Endothelial cell of hepatic sinusoid (primary cell): ENCODE results near the gene MATN3.

Experiments
- in situ Hi-C: cut with HindIII; loops from 2 replicates; pipeline ENCODE4 v1.10.0; 2017; ENCODE audit warnings: low sequenced_read_pairs

Gene MATN3

DNA sequence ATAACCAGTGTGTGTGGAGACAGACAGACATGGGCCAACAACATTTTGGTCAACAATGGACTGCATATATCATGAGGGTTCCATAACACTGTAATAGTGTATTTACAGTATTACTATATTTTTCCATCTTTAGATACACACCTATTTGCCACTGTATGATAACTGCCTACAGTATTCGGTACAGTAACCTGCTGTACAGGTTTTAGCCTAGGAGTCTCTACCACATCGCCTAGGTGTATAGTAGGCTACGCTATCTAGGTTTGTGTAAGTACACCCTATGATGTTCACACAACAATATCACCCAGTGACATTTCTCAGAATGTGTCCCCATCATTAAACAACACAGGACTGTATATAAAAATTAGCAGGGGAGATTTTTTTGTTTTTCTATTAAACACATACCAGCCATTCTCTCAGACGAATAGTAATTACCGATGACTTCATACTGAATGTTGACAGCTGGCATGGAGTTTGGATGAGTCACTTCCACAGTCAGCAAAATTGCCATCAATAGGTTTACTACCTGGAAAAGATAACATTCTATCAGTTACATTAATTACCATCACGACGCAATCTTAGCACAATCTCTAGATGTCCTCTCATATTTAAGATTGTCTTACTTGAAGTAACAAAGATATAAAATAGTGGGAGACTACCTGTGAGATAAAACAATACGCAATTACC is 28.2 kb upstream of the MATN3 start:
- in situ Hi-C loops, result no loop called here

DNA sequence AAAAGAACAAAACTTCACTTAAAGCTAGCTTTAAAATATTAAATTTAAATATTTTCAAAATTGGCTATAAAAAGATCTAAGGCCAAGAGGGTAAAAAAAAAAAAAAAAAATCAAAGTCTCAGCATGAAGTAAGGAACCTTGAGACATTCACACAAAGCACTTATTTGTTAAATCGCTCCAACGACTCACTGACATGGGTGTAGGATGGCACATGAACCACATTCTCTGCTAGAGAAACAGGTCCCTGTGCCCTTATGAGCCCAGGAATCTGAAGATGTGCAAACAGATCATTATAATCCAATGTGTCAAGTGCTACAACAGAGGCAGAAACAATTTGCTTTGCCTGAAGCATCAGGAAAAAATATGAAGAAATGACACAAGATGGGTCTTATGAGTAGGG is 25.2 kb upstream of the MATN3 start:
- in situ Hi-C loops, result no loop called here

DNA sequence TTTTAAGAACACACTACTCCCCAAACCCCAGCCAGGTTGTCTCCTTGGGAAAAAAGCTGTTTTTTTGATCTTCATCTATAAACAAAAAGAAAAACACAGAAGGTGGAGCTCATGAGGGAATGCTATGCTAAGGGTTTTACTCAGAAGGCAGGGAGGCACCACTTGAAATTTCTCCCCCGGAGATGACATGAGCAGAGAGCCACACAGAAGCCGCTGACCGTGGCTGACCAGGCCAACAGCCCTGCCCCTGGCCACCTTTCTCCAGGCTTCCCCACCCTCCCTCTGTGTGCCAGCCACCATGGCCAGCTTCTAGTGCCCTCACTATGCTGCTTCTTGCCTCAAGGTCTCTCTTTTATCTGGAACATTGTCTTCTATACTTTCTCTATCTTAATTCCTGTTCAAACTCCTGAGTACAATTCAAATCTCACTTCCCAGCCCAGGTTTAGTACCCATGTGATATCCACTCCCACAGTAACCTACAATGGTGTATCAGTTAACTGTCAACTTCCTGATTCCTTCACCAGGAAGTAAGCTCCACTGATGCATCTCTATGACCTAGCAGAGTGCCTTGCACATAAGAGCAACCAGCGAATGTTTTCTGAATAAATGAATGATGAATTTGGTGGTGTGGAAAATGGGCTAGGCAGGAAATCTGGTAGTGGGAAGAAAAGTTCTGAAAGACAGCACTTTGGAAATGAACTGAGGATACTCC is 23.6 kb upstream of the MATN3 start:
- in situ Hi-C loops, result no loop called here

DNA sequence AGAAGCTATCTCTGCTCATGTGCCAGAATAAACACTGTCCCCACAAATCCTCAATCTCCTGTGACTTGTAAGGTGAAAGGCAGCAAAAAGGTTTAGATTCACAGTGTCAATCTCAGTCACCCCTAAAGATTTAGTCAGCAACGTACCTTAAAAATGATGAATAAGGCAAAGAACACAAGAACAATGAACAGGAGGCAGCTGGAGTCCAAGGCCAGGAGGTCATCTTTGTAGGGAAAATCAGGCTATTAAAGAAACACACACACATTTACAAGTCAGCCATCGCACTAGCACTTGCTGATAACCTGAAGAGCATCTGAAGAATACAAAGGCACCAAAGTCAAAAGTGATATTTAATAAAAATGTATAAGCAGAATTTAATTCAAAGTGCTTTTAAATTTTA is 22.4 kb upstream of the MATN3 start:
- in situ Hi-C loops, result no loop called here

DNA sequence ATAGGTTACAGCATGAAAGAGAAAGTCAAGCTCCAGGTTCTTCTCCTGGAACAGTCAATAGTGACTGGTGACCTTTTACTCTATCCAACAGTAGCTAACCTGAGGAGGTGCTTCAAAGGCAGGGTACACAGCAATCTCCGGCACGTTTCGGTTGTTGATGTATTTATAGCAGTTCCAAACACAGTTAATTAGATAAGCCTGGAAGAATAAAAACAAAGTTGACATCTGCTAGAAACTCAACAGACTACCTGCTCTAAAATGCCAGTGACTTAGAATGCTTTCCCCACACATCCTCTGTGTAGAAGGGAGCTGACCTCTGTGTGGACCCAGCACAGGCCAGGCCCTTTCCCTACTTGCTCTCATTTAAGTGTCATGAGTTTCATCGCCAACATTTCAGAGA is 21.8 kb upstream of the MATN3 start:
- in situ Hi-C loops, result no loop called here

DNA sequence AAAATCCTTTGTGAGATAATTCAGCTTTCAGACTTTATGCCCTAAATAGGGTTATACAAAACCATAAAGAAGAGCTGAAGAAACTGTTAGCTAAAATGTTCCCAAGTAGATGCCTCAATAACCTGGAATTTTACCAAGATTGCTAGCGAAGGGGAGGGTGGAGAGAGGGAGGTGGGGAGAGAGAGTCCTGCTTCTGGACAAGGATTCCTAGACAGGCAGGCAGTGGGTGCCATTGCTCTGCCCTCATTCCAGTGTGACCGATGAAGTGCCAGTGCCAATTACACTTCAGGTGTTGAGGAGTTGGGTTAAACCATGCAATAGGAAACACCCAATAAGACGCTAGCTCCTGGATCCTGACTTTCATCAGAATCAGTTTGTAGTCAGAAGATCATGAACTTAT is 20.9 kb upstream of the MATN3 start:
- in situ Hi-C loops, result no loop called here

DNA sequence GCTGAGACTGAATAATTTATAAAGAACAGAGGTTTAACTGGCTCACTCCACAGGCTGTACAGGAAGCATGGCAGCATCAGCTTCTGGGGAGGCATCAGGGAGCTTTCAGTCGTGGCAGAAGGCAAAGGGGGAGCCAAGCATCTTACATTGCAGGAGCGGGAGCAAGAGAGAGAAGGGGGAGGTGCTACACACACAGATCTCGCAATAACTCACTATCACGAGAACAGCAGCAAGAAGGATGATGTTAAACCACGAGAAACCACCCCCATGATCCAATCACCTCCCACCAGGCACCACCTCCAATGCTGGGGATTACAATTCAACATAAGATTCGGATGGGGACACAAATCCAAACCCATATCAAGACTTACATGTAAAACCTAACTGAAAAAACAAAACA is 17.8 kb upstream of the MATN3 start:
- in situ Hi-C loops, result no loop called here

DNA sequence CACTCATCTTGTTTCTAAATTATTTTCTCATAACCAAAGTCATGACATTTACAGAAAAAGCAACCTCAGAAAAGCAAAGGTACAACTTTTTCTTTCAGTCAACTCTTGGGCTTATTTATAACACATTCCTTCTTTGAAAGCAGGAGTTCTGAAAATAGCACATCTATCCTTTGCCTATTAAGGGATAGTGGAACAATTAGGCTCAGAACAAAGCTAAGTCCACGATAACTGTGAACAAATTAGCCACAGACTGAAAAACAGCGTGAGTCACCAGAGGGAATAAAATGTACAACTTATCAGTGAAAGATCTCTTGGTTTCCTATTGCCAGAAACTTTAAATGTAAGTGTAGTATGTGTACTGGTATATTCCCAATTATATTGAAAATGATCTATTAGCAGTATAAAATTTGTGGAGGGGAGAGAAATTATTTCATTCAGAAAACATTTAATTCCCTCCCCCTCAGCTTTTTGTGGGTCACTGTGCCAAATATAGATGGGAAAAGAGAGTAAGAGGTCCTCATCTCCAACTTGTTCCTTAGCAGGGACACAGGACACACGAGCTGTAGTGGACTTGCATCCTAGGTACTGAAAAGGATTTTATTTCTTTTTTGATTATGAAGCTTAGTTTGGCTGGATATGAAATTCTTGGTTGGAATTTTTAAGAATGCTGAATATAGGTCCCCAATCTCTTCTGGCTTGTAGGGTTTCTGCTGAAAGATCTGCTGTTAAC is 15.4 kb upstream of the MATN3 start:
- in situ Hi-C loops, result no loop called here

DNA sequence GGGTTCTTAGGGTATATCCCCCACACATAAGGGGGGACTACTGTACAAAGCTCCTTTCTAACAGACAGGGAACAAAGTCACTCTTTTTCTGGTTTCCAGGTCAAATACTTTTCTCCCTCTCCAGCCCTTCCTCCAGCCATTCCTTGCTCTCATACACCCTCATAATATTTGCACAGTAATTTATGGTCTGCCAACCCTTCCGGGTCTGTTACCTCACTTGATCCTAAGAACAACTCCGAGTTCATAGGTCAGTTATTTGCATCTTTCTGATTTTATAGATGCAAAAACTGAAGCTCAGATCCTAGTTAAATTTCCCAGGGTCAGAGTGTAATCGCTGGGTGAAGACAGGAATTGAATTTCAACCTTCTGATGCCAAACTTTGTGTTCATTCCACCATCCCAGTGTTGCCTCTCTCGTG is 14.8 kb upstream of the MATN3 start:
- in situ Hi-C loops, result no loop called here

DNA sequence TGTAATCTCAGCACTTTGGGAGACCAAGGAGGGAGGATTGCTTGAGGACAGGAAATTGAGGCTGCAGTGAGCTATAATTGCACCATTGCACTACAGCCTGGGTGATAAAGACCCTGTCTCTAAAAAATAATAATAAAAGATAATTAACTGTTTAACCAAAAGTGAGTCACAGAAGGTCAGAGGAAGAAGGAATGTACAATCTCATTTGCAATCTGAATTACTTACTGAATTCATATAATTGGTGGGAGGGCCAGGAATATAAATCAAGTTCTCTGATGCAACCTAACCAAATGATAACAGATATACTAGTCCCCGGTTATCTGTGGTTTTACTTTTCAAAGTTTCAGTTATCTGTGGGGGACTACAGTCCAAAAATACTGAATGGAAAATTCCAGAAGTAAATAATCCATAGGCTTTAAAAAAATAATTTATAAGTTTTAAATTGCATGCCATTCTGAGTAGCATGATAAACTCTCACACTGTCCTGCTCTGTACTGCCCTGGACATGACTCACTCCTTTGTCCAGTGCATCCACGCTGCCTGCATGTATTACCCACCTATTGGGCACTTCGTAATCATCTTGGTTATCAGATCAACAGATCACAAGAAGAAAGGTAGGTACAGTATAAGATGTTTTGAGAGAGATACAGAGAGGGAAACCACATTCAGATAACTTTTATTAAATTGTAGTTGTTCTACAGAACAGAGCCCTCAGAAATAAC is 12.8 kb upstream of the MATN3 start:
- in situ Hi-C loops, result no loop called here

DNA sequence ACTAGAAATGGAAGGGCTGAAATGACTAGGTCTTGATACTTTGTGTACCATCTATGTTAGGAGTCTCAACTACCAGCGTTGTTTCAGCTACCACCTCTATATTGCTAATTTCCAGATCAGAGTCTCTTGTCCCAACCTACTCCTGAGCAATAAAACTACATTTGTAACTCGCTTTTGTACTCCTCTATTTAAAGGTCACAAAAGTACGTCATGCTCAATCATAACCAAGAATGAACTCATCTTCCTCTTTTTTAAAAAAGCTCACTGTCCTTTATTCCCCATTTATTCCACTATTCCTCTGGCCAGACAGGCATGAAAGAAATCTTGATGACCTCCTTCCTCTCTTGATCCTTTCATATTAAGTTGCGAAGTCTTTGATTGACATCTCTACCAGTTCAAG is 11.2 kb upstream of the MATN3 start:
- in situ Hi-C loops, result loop anchor here (5.0 kb wide), 1 partner anchor 69 kb away; no protein-coding TSS in a partner anchor

DNA sequence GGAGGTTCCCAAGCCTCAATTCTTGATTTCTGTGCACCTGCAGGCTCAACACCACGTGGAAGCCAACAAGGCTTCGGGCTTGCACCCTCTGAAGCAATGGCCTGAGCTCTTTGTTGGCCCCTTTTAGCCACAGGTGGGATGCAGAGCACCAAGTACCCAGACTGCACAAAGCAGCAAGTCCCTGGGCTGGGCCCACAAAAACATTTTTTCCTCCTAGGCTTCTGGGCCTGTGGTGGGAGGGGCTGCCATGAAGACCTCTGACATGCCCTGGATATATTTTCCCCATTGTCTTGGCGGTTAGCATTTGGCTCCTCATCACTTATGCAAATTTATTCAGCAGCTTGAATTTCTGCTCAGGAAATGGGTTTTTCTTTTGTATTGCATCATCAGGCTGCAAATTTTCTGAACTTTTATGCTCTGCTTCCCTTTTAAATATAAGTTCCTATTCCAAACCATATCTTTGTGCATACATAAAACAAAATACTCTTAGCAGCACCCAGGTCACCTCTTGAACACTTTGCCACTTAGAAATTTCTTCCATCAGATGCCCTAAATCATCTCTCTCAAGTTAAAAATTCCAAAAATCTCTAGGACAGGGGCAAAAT is 9.0 kb upstream of the MATN3 start:
- in situ Hi-C loops, result loop anchor here (5.0 kb wide), 1 partner anchor 71 kb away; no protein-coding TSS in a partner anchor

DNA sequence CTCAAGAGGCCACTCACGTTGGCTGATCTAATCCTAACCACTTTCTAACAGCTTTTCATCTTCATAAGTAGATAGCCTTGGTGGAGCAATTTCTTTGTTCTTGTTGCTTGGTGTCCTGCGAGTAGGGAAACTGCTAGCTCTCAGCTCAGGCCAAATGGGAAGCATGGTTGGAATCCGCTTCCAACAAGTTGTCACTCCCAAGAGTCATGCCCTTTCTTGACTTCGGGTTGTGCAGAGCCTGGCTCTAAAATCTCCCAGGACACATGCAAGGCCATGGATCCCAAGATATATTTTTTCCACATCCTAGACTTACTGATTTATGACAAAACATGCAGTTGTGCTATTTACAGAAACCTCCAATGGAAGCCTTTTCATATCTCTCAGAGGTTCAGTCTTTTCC is 7.3 kb upstream of the MATN3 start:
- in situ Hi-C loops, result loop anchor here (5.0 kb wide), 1 partner anchor 73 kb away; no protein-coding TSS in a partner anchor

DNA sequence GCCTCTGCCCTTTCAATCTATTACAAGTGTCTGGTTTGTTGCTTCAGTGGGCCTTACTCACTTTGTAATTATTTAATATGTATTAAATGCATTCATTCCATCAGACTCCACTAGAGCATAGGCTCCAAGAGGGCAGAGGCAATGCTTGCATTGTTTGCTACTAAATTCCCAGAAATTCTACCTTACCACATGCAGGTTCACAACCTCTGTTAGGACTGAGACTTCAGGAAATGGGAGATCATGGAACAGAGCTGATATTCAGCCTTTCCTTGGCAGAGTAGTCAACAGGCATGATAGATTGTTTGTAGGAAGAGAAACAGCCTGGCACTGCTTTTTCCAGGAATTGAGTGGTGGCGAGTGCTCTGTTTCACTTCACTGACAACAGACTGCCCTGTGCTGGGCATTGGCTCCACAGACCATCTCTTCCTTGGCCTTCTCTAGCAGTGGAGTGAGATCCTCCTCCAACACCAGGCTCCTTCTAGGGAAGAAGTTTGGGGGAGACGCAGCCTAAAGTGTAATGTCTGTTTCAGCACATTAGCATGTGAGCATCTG is 6.2 kb upstream of the MATN3 start:
- in situ Hi-C loops, result no loop called here

DNA sequence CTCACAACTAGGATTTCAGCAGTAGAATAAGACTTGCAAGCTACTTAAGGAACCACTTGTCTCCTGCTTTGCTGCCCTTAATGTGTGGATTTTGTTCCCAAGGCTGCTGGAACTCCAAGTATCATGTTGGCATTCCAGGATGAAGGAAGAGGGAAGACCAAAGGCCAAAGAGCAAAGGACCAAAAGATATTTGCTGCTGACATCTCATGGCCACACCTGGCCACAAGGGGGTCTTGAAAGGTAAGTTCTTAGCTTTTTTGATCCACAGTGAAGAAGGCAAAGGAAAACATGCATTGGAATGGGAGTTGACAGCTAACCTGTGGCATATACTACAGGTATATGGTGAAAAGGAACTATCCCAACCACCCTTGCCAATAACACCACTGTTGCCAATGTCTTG is 3.9 kb upstream of the MATN3 start:
- in situ Hi-C loops, result no loop called here

DNA sequence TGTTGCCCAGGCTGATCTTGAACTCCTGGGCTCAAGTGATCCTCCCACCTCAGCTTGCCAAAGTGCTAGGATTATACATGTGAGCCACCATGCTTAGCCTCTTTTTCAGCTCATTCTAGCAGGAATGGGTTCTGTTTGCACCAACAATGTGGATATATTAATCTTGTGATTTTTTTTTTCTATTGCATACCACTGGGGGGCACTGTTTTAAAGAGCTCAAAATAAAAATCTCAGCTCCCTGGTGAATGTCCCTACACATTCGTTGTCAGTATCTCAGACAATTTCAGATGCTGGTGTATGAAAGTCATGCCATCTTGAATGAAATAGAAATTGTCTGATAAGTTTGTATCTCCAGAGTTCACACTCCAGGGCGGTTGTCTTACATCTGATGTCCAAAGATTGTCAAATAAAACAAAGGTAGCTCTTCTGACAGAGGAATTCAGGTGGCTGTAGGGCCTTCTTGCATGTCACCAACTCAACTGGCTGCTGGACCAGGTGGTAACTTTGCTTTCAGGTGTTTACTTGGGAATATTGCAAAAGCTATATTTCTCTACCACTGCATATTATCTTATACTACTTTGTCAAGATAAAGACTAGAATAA is 3.1 kb upstream of the MATN3 start:
- in situ Hi-C loops, result no loop called here

DNA sequence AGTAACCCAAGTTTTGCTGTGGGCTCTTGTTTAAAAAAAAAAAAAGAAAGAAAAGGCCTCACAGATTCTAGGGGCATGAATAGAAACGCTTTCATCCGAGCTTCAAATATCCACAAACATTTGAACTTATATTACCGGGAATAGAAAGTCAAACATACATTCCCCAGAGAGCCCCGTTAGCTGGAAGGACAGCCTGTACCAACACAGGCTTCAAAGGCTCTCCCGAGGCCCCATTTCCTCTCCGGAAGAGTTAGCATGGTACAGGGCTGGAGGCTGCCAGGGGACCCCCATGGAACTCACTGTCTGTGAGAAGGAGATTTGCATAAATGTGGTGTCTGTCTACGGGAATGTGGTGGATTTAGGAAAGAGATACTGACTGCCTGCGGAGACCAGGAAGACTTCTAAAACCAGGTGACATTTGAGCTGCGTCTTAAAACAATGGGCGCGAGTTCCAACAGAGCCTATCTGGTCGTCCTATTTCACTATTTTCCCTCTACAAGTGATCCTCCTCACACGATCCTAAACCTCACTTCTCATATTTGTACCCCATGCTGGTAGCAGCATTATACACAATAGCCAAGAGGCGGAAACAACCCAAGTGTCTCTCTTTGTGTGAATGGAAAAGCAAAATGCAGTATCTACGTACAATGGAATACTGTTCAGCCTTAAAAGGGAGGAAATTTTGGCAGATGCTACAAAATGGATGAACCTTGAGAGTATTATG is 820 bp upstream of the MATN3 start:
- in situ Hi-C loops, result loop anchor here (5.0 kb wide), 1 partner anchor 51 kb away; no protein-coding TSS in a partner anchor

DNA sequence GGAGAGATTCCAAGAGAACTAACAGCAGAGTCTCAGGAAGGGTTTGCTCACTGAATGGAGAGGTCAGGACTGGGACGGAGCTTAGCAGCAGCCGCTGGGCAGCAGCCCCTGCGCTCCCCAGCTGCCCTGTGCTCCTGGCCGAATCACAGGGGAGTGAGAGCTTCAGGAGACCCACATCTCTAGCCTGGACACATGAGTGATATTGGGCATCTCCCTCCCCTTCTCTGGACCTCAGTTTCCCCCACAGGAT is 511 bp downstream of the MATN3 start:
- in situ Hi-C loops, result loop anchor here (5.0 kb wide), 1 partner anchor 50 kb away; no protein-coding TSS in a partner anchor

DNA sequence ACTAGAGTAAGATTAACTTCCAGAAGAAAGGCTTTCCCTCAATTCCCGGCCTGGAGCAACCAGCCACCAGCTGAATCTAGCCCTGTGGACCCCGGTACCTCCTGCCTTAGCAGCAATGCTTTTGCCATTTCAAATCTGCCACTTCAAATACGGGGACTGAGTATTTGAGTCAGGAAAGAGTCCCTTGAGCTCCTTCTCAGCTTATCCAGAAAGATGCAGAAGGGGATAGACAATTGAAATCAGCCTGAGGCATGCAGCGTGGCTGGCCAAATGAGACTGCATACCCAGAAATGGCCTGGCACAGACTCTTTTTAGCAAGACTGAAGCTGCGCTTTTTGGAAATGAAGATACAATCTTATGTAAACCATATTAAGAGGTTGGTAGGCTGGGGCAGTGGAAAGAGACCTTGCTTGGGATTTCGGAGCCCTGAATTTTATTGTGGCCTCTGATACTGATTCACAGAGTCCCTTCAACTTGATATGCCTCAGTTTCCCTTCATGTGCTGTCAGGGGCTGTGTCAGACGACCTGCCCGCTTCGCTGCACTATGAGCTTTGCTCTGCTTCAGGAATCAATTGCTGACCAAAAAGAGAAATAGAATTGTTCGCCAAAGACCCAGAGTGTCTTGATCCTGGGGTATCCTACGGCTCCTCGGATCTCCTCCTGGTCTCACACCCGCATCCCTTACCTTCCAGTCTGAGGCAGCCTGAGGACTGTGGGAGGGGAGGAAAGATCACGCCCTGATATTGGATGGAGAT is 1.0 kb downstream of the MATN3 start:
- in situ Hi-C loops, result loop anchor here (5.0 kb wide), 1 partner anchor 49 kb away; no protein-coding TSS in a partner anchor
